Neural progenitor cell (in vitro differentiated cells): ENCODE results near the gene CD164.

Source experiments
- CTCF ChIP-seq: fragments of 200-600 bp; sonication (generic); IDR thresholded peaks from 2 replicates; pipeline ENCODE4 v1.5.1; 2017; ENCODE audit warnings: antibody characterized with exemption, mild to moderate bottlenecking
- EZH2 ChIP-seq: fragments of 200-600 bp; sonication (generic); IDR thresholded peaks from 2 replicates; pipeline ENCODE4 v1.6.1; 2017; ENCODE audit warnings: antibody characterized with exemption, mild to moderate bottlenecking, moderate library complexity

GRCh38 chr6:109345986-109346385, 36.3 kb downstream of the CD164 start:
- TF ChIP-seq CTCF, result no peak
- TF ChIP-seq EZH2, result no peak
